Mucosa of rectum (tissue), 2 donors: ENCODE data around the gene GFOD1.
"Not testable (repeated sequence)": the region's sequence is repeated elsewhere in the genome, so short reads cannot be mapped to it uniquely, and the experiment has no call there.

ENCODE experiments used
- H3K27ac ChIP-seq, 2 donors: one replicate each; pipeline ENCODE4 v1.7.0; 2013; ENCODE audit warnings: inconsistent platforms in 2 of 2, low read depth in 2 of 2, low read length in 2 of 2
- H3K27me3 ChIP-seq, 2 donors: one replicate each; pipeline ENCODE4 v1.7.0; 2013; ENCODE audit warnings: low read length in 2 of 2; ENCODE audit not compliant: control insufficient read depth in 2 of 2, insufficient read depth in 2 of 2
- H3K36me3 ChIP-seq, 2 donors: one replicate each; pipeline ENCODE4 v1.7.0; 2013; ENCODE audit warnings: low read length in 2 of 2; ENCODE audit not compliant: control insufficient read depth in 2 of 2, insufficient read depth in 2 of 2
- H3K4me1 ChIP-seq, 2 donors: one replicate each; pipeline ENCODE4 v1.7.0; 2013; ENCODE audit warnings: low read length in 2 of 2, mild to moderate bottlenecking in 1 of 2; ENCODE audit not compliant: control insufficient read depth in 2 of 2, insufficient read depth in 2 of 2
- H3K4me3 ChIP-seq, 2 donors: one replicate each; pipeline ENCODE4 v1.7.0; 2013; ENCODE audit warnings: low read length in 2 of 2
- H3K9ac ChIP-seq, 2 donors: one replicate each; pipeline ENCODE4 v1.7.0; 2013; ENCODE audit warnings: low read length in 2 of 2, low read depth in 1 of 2, mild to moderate bottlenecking in 1 of 2
- H3K9me3 ChIP-seq, 2 donors: one replicate each; pipeline ENCODE4 v1.7.0; 2013; ENCODE audit warnings: low read length in 2 of 2; ENCODE audit not compliant: control insufficient read depth in 2 of 2
- donor health status: healthy.
- donor health status: Normal muscosa, but diverticular disease.

Gene GFOD1

GRCh38 chr6:13445005-13445743 is 42.2 kb downstream of the GFOD1 start:
- H3K27me3 ChIP-seq, result no peaks in the 10 kb centered on the region
- H3K9me3 ChIP-seq, result no peaks in the 10 kb centered on the region
- H3K4me1 ChIP-seq, result peaks cover 6 to 20% of the 10 kb centered on the region in 2 donors
- H3K36me3 ChIP-seq, result no peaks in the 10 kb centered on the region
- H3K9ac ChIP-seq, result no peak overlapping the region
- peak overlapping the region in 1 of 2 donors; percentile 39 for H3K4me3 ChIP-seq
- H3K27ac ChIP-seq, result peak overlapping the region; percentile 33 to 62

GRCh38 chr6:13444604-13445003 is 42.8 kb downstream of the GFOD1 start:
- Histone ChIP-seq H3K27ac (peak overlapping the region; percentile 33 to 62), H3K27me3 (no peaks in the 10 kb centered on the region), H3K4me1 (peaks cover 6 to 20% of the 10 kb centered on the region in 2 donors), H3K4me3 (peak overlapping the region in 1 of 2 donors; percentile 39), H3K9ac (no peak overlapping the region), H3K36me3 (no peaks in the 10 kb centered on the region), H3K9me3 (no peaks in the 10 kb centered on the region)

GRCh38 chr6:13443978-13444377 is 43.4 kb downstream of the GFOD1 start:
- not testable (repeated sequence) for H3K27ac ChIP-seq, H3K36me3 ChIP-seq, H3K9ac ChIP-seq, H3K27me3 ChIP-seq, H3K4me3 ChIP-seq, H3K9me3 ChIP-seq
- H3K4me1 ChIP-seq, result peaks cover 6 to 20% of the 10 kb centered on the region in 2 donors

- Histone ChIP-seq H3K4me1 (peaks cover 6 to 16% of the 10 kb centered on the region in 2 donors), H3K9ac (no peak overlapping the region), H3K36me3 (no peaks in the 10 kb centered on the region), H3K27me3 (no peaks in the 10 kb centered on the region), H3K9me3 (no peaks in the 10 kb centered on the region), H3K27ac (no peak overlapping the region), H3K4me3 (no peak overlapping the region)
Observed at GRCh38 chr6:13441778-13442177, 45.6 kb downstream of the GFOD1 start.

GRCh38 chr6:13439644-13440043 is 47.8 kb downstream of the GFOD1 start:
- no peaks in the 10 kb centered on the region for H3K9me3 ChIP-seq
- H3K4me1 ChIP-seq, result peaks cover 4 to 8% of the 10 kb centered on the region in 2 donors
- no peak overlapping the region for H3K4me3 ChIP-seq
- H3K27ac ChIP-seq, result no peak overlapping the region
- H3K9ac ChIP-seq, result no peak overlapping the region
- no peaks in the 10 kb centered on the region for H3K36me3 ChIP-seq
- H3K27me3 ChIP-seq, result no peaks in the 10 kb centered on the region

- Histone ChIP-seq H3K9ac (no peak overlapping the region), H3K36me3 (no peaks in the 10 kb centered on the region), H3K27ac (no peak overlapping the region), H3K9me3 (no peaks in the 10 kb centered on the region), H3K4me1 (peaks cover 4 to 12% of the 10 kb centered on the region in 2 donors), H3K4me3 (no peak overlapping the region), H3K27me3 (no peaks in the 10 kb centered on the region)
Observed at GRCh38 chr6:13438126-13438525, 49.3 kb downstream of the GFOD1 start.

GRCh38 chr6:13437218-13437996 is 50.0 kb downstream of the GFOD1 start:
- no peak overlapping the region for H3K9ac ChIP-seq

GRCh38 chr6:13436399-13437217 is 50.8 kb downstream of the GFOD1 start:
- H3K27me3 ChIP-seq, result no peaks in the 10 kb centered on the region
- no peaks in the 10 kb centered on the region for H3K9me3 ChIP-seq
- H3K27ac ChIP-seq, result no peak overlapping the region
- peaks cover 6 to 11% of the 10 kb centered on the region in 2 donors for H3K4me1 ChIP-seq
- H3K9ac ChIP-seq, result no peak overlapping the region
- no peak overlapping the region for H3K4me3 ChIP-seq
- no peaks in the 10 kb centered on the region for H3K36me3 ChIP-seq

More at GRCh38 chr6:13437218-13437996, 50.0 kb downstream of the GFOD1 start:
- Histone ChIP-seq H3K4me3 (no peak overlapping the region), H3K4me1 (peaks cover 8 to 15% of the 10 kb centered on the region in 2 donors), H3K9me3 (no peaks in the 10 kb centered on the region), H3K27ac (no peak overlapping the region), H3K27me3 (no peaks in the 10 kb centered on the region), H3K36me3 (no peaks in the 10 kb centered on the region)

GRCh38 chr6:13435477-13436246 is 51.7 kb downstream of the GFOD1 start:
- Histone ChIP-seq H3K4me1 (peaks cover 4 to 11% of the 10 kb centered on the region in 2 donors), H3K36me3 (no peaks in the 10 kb centered on the region), H3K4me3 (no peak overlapping the region), H3K27me3 (no peaks in the 10 kb centered on the region), H3K27ac (no peak overlapping the region), H3K9ac (no peak overlapping the region), H3K9me3 (no peaks in the 10 kb centered on the region)
